NCI-H82 (cell line): Measurements from ENCODE around the gene ATF7.
"Not testable (repeated sequence)": the region's sequence is repeated elsewhere in the genome, so short reads cannot be mapped to it uniquely, and the experiment has no call there.

Experiments used
- DNase-seq: peaks from one replicate; lab custom pipeline; 2025; lab: John Stamatoyannopoulos, UW

ATF7 gene

GRCh38 chr12:53481458-53481857 is 144.7 kb downstream of the ATF7 start:
- not testable (repeated sequence) for DNase-seq

GRCh38 chr12:53480491-53481442 is 145.4 kb downstream of the ATF7 start:
- DNase-seq, result no peak

DNA sequence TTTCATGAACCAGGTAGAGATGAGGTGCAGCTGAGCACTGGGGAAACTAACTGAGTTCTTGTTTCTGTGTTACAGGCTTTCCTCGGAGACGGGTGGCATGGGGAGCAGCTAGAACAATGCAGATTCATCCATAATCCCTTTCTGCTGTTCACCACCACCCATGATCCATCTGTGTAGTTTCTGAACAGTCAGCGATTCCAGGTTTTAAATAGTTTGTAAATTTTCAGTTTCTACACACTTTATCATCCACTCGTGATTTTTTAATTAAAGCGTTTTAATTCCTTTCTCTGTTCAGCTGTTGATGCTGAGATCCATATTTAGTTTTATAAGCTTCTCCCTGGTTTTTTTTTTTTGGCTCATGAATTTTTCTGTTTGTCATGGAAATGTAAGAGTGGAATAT is 146.9 kb downstream of the ATF7 start:
- DNase-seq, result no peak

DNA sequence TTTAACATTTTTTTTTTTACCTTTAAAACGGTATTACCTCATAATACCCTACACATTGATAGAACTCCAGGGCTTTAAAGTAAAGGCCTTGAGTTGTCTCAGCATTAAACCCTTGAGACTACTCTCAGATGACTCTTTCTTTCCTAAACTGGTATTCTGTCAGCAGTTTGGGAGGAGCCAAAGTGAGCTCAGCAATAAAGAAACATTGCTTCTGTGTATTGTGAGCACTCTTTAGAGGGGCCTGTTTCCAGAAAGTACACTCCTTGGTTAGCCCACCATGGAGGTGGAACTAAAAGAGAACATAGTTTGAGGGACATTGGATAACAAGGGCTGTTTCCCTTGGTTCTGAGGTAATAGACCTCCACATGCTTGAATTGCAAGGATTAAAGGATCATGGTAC is 147.3 kb downstream of the ATF7 start:
- DNase-seq, result no peak

- peak; percentile 80 for DNase-seq
Observed at GRCh38 chr12:53476769-53477209, 149.4 kb downstream of the ATF7 start.

GRCh38 chr12:53474819-53475218 is 151.4 kb downstream of the ATF7 start:
- DNase-seq, result no peak

DNA sequence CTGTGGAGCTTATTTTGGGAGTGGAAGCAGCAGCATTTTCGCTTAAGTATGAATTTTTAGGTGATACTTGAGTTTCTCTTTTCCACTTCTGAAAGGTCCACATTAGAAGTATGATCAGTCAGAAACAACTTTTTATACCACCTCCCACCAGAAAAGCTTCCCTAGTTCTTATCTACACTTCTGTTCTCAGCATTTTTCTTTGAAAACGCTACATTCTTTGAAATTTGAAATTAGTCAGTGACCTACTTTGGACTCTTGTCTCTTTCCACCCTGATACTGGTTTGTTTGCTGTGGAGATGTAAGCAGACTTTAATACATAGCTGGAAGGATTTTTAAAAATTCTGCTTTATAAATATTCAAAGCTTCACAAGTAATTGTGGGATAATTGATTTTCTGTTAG is 152.1 kb downstream of the ATF7 start:
- no peak for DNase-seq

- no peak for DNase-seq
Observed at GRCh38 chr12:53472056-53472582, 154.1 kb downstream of the ATF7 start.

- no peak for DNase-seq
Observed at GRCh38 chr12:53468282-53468681, 157.9 kb downstream of the ATF7 start.

GRCh38 chr12:53467880-53468279 is 158.3 kb downstream of the ATF7 start:
- DNase-seq, result no peak

GRCh38 chr12:53467082-53467481 is 159.1 kb downstream of the ATF7 start:
- DNase-seq, result no peak

DNA sequence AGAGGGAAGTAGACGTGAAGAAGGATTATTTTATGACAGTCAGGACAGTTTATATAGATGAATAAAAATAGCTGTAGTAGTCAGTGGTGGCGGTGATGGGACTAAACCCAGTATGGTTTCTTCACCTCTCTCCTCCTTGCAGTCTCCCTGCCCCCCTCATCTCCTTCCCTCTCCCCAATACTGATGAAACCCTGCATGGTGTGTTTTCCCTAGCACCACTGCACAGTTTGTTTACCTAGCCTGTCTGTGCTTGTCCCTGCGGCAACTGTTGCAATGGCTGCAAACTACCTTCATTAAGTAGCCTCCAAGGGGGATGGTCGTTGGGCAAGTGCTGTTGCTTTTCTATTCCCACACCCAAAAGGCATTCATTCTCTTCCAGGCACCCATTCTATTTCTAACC is 159.5 kb downstream of the ATF7 start:
- DNase-seq, result no peak

- no peak for DNase-seq
Observed at GRCh38 chr12:53465679-53466078, 160.5 kb downstream of the ATF7 start.

- no peak for DNase-seq
Observed at GRCh38 chr12:53464685-53465418, 161.3 kb downstream of the ATF7 start.

DNA sequence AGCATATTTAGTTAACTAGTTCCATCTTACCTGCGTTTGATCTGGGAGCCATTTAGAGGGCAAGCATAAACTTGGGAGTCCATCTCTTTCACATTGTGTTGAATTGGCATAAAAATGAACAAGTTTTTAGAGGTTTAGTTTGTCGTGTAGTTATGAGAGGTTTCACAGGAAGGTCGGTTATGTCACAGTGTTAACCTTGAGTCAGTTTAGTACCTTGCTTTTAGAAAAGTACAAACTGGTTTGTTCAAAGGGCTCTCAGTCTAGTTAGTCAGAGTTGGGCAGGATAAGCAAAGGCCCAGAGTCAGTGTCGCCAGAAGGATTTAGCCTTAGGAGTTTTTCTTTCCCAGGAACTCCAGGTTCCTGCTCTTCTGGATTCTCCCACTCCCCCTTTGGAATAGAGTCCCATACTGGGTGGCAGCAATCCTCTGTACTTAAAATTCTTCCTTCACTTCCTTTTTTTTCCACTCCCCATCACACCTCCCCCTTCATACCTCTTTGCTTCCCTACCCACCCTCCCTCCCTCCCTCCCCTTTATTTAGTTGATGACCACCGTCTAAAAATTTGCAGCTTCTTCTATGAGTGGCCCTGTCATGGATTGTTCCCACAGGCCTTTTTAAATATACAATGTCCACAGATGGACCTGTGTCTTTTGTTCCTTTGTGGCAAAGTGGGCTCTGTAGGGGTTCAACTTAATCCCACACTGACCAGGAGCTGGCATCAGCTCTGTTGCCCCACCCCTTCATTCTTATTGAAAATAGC is 162.2 kb downstream of the ATF7 start:
- no peak for DNase-seq

- DNase-seq, result no peak
Observed at GRCh38 chr12:53462935-53463334, 163.2 kb downstream of the ATF7 start.

DNA sequence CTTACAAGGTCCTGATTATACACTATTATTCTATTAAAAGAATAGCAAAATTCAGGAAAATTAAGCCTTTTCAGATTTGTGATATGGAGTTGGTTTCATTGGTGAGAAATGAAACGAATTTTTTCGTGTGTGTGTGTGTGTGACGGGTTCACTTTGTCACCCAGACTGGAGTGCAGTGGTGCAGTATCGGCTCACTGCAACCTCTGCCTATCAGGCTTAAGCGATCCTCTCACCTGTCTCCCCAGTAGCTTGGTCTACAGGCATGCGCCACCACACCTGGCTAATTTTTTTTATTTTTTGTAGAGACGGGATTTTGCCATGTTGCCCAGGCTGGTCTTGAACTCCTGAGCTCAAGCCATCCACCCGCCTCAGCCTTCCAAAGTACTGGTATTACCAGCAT is 164.6 kb downstream of the ATF7 start:
- no peak for DNase-seq

GRCh38 chr12:53461059-53461458 is 165.1 kb downstream of the ATF7 start:
- no peak for DNase-seq

- no peak for DNase-seq
Observed at GRCh38 chr12:53459097-53459496, 167.1 kb downstream of the ATF7 start.
